GM12892 (cell line): ENCODE data around the gene MYL11.

Experiments used
- POLR2A ChIP-seq: IDR thresholded peaks from 2 replicates; pipeline ENCODE4 v1.6.1; 2011; ENCODE audit warnings: low read depth, low read length, control low read depth
- POLR2AphosphoS5 ChIP-seq: IDR thresholded peaks from 2 replicates; pipeline ENCODE4 v1.6.1; 2011; ENCODE audit warnings: low read depth, low read length, control low read depth
- TAF1 ChIP-seq: IDR thresholded peaks from 2 replicates; pipeline ENCODE4 v1.6.1; 2011; ENCODE audit warnings: low read depth, mild to moderate bottlenecking, control low read depth, low read length, borderline replicate concordance

- TF ChIP-seq TAF1, result peak; percentile 96
- peak; percentile 51; the same call in 1 of the 2 replicates for TF ChIP-seq POLR2AphosphoS5
- TF ChIP-seq POLR2A, result peak; percentile 23
Measured at GRCh38 chr16:30355144-30355953, 19.3 kb upstream of the MYL11 start, which contains the start of gene CD2BP2.
